Measurements from ENCODE around the gene CFAP410. TPM values are rescaled to one million over a fixed set of nuclear protein-coding genes. Genes with fewer than 3 reads are reported as not detected.
"Not testable (repeated sequence)": the region's sequence is repeated elsewhere in the genome, so short reads cannot be mapped to it uniquely, and the experiment has no call there.

CFAP410 gene
- total RNA-seq, 2 donors from 2014 or later: 19.8 to 21.4 TPM

- Histone ChIP-seq H3K9me3 (no peaks in the 10 kb centered on the region), H3K9ac (ENCODE audit: low read depth in 2 of 2, low read length in 2 of 2) (no peak overlapping the region), H3K36me3 (no peaks in the 10 kb centered on the region), H3K4me3 (no peak overlapping the region), H3K27ac (no peak overlapping the region), H3K4me1 (no peaks in the 10 kb centered on the region), H3K27me3 (peaks cover 27% of the 10 kb centered on the region)
- intact Hi-C loops (cut with DNase I): loop anchor here (10.0 kb wide), 1 partner anchor 457 kb away; the partner anchor contains the start of gene UBE2G2
- no peak for TF ChIP-seq CTCF (IDR thresholded peaks at IDR 0.05)
- no peak for DNase-seq
Observed at GRCh38 chr21:44347911-44348451, 8.8 kb upstream of the CFAP410 start.

GRCh38 chr21:44345495-44345894, 6.3 kb upstream of the CFAP410 start:
- intact Hi-C loops (cut with DNase I): loop anchor here (10.0 kb wide), 1 partner anchor 459 kb away; the partner anchor contains the start of gene UBE2G2
- Histone ChIP-seq H3K36me3 (no peaks in the 10 kb centered on the region), H3K27me3 (peaks cover 12% of the 10 kb centered on the region), H3K4me3 (no peak overlapping the region), H3K9me3 (no peaks in the 10 kb centered on the region), H3K27ac (no peak overlapping the region), H3K4me1 (no peaks in the 10 kb centered on the region), H3K9ac (ENCODE audit: low read depth in 2 of 2, low read length in 2 of 2) (no peak overlapping the region)
- no peak for DNase-seq
- no peak for TF ChIP-seq CTCF (IDR thresholded peaks at IDR 0.05)

- Histone ChIP-seq H3K27ac (no peak overlapping the region), H3K4me3 (no peak overlapping the region), H3K9ac (ENCODE audit: low read depth in 2 of 2, low read length in 2 of 2) (no peak overlapping the region), H3K4me1 (no peaks in the 10 kb centered on the region), H3K9me3 (no peaks in the 10 kb centered on the region), H3K27me3 (peaks cover 8% of the 10 kb centered on the region), H3K36me3 (no peaks in the 10 kb centered on the region)
- intact Hi-C loops (cut with DNase I): loop anchor here (10.0 kb wide), 1 partner anchor 460 kb away; the partner anchor contains the start of gene UBE2G2
- no peak for DNase-seq
- no peak for TF ChIP-seq CTCF (IDR thresholded peaks at IDR 0.05)
Observed at GRCh38 chr21:44344541-44345183, 5.5 kb upstream of the CFAP410 start.

- intact Hi-C loops (cut with DNase I): loop anchor here (10.0 kb wide), 1 partner anchor 462 kb away; the partner anchor contains the start of gene UBE2G2
- not testable (repeated sequence) for H3K27ac ChIP-seq; H3K9ac ChIP-seq (ENCODE audit: low read depth in 2 of 2, low read length in 2 of 2); H3K4me1 ChIP-seq; DNase-seq; H3K4me3 ChIP-seq; H3K9me3 ChIP-seq; H3K27me3 ChIP-seq; H3K36me3 ChIP-seq
Observed at GRCh38 chr21:44342981-44343380, 3.8 kb upstream of the CFAP410 start.

GRCh38 chr21:44341726-44342458, 2.7 kb upstream of the CFAP410 start:
- H3K27ac ChIP-seq, H3K4me3 ChIP-seq: not testable (repeated sequence)

GRCh38 chr21:44337941-44338895, 972 bp downstream of the CFAP410 start:
- Histone ChIP-seq H3K9ac (ENCODE audit: low read depth in 2 of 2, low read length in 2 of 2) (peak overlapping the region in 1 of 2 donors; percentile 68), H3K4me1 (no peaks in the 10 kb centered on the region), H3K9me3 (no peaks in the 10 kb centered on the region), H3K27me3 (no peaks in the 10 kb centered on the region), H3K36me3 (no peaks in the 10 kb centered on the region), H3K27ac (peak overlapping the region; percentile 77), H3K4me3 (peak overlapping the region; percentile 28)
- peak; percentile 75 for DNase-seq
- TF ChIP-seq CTCF (IDR thresholded peaks at IDR 0.05): peak; percentile 29
- intact Hi-C loops (cut with DNase I): no loop called here

More at GRCh38 chr21:44341726-44342458, 2.7 kb upstream of the CFAP410 start:
- not testable (repeated sequence) for H3K27me3 ChIP-seq; H3K9ac ChIP-seq (ENCODE audit: low read depth in 2 of 2, low read length in 2 of 2); DNase-seq; H3K9me3 ChIP-seq; H3K36me3 ChIP-seq; H3K4me1 ChIP-seq
- intact Hi-C loops (cut with DNase I): loop anchor here (10.0 kb wide), 1 partner anchor 463 kb away; the partner anchor contains the start of gene UBE2G2

Data from colonic mucosa (tissue), 4 donors.